HG03095 (cell line): Measurements from ENCODE around the gene KY.

ENCODE experiments used
- ATAC-seq: cut with Tn5 transposase; IDR thresholded peaks from one replicate; pipeline ENCODE4 v1.9.1; 2021; ENCODE audit warnings: moderate library complexity; ENCODE audit not compliant: unreplicated experiment

KY gene

DNA sequence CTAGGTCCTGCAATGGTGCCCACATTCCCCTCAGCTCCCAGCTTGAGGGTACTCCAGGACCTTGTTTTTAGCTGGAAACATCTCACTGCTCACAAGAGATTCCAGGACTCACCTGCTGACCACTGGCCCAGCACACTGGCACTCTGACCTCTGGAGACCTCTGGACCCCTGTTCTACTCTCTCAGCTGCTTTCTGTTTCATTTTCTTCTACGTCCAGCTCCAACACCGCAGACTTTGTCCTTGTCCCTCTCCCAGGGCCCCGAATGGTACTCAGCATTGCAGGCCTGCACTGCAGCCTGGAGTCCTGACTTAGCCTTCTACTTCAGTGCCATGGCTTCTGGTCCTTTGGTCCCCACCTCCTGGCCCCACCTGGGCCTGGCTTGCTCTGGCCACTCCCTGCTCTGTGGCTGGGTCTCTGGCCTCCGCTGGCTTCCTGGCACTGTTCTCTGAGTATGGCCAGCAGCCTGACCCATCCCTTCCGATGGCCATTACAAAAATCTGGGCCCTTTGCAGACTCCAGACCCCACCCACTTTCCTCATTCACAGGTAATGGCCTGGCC, 27.9 kb downstream of the KY start:
- no peak for ATAC-seq

DNA sequence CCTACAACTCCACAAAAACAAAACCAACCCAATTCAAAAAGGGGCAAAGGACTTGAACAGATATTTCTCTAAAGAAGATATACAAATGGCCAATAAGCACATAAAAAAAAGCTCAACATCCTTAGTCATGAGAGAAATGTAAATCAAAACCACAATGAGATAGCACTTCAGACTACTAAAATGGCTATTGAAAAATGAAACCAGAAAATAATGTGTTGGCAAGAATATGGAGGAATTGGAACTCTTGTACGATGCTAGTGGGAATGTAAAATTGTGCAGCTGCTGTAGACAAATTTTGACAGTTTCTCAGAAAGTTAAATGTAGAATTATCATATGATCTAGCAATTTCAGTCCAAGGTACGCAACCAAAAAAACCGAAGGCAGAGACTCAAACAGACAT, 29.0 kb downstream of the KY start:
- no peak for ATAC-seq

- ATAC-seq: no peak
Measured at GRCh38 chr3:134620476-134621115, 30.2 kb downstream of the KY start.

DNA sequence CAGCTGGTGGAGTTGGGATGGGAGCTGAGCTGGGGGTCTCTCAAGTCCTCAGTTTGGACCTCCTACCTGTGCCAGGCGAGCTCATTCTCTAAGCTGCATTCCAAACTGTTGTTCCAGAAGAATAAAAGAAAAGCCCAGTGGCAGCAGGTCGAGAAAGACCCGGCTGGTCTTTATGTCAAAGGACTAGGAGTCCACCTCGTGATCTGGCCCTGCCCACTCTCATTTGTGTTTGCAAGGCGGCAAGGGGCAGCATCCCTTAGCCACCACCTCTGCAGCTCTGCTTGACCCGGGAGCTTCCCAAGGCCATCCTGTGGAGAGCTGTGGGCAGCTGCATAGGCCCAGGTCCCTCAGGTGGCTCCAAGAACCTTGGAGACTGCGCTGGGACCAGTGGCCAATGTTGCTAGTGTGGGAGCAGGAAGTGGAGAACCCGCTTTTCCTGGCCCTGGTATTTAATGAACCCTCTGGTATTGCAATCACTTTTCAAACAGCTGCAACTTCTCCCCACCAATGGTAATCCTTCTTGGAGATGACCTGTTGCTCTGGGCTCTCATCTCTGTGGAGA, 30.9 kb downstream of the KY start:
- no peak for ATAC-seq

DNA sequence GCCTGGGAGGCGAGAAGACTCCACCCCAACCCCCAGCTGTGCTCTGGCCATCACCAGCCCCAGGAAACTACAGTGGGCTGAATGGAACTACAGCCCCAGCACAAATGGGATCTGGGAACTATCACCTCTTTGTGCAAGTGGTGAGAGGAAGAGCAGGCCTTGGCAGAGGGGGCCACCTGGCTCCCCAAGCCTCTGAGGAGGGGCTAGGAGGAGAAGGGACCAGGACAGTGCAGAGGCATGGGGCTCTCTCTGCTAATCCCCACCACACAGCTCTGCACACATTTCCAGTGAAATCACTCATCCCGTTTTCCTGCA, 31.6 kb downstream of the KY start:
- ATAC-seq: no peak

- no peak for ATAC-seq
Measured at GRCh38 chr3:134618478-134619300, 32.1 kb downstream of the KY start.

GRCh38 chr3:134617608-134618477, 33.0 kb downstream of the KY start:
- ATAC-seq: no peak

- no peak for ATAC-seq
Measured at GRCh38 chr3:134615743-134616142, 35.1 kb downstream of the KY start.

DNA sequence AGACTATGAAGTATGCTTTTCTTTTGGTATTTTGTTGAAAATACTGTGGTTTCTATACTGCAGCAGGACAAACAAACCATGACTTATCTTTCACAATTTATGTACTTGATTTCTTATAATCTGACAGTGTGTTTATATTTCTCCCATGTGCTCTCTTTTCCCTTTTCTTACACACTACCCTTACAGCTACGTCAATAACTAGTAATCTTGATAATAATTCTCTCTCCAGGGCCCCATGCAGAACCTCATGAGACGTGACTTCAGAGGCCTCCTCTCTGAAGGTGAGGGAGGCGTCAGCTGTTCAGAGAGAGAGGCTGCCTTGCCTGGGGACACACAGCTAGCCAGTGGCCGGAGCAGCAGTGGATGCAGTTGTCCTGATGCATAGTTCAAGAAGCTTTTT, 35.9 kb downstream of the KY start:
- no peak for ATAC-seq

DNA sequence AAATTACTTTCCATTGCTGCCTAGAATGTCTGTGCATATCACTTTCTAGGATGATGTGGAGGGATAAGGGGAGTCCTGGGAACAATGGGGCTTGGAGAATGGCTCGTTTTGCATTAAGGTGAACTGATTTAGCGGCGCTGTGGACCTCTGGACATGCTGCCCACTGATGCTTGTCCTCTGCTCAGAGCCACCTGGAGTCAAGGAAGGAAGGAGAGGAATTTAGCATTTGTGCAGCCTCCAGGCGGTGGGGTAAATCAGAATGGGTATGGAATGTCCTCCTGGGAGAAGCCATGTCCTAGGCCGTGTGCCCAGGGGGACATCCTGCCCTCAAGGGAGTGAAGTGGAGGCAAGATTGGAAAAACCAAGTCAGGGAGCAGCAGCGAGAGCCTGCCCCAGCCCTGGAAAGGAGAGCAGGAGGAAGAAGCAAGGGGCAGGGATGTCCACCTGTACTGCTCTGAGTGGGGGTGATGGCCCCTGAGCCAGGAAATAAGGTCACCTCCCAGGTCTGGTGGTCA, 37.8 kb downstream of the KY start:
- ATAC-seq: no peak

- no peak for ATAC-seq
Measured at GRCh38 chr3:134611516-134611915, 39.3 kb downstream of the KY start.

- no peak for ATAC-seq
Measured at GRCh38 chr3:134610432-134611385, 40.1 kb downstream of the KY start.

- ATAC-seq: no peak
Measured at GRCh38 chr3:134609821-134610431, 40.9 kb downstream of the KY start.

DNA sequence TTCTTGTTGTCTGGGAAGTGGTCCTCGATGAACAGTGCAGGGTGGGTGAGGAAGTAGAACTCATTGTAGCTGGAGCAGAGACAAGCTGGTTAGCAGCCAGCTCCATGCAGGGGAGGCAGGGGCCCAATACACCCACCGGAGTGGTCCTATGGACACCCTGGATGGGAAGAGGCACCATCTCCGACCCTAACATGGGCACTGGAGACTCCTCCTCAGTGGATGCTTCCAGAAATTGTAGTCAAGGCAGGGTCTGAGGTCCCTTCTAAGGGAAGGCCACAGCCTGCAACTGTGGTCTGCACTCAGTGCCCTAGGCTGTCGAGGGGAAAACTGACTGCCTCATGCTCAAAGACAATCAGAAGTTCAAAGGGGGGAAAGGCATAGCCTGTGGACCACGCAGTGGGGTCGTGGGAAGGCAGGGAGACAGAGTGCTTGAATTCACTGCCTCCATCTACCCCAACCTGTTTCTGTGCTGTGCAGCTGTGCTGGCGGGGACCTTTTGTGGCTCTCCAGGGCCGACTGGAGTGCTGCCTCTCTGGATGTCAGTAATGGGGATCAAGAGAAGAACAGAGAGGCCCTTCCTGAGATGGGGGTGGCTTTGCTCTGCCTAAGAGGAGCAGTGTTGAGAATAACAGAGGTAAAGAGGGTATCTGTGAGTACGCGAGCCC, 41.9 kb downstream of the KY start:
- no peak for ATAC-seq

GRCh38 chr3:134608023-134608770, 42.6 kb downstream of the KY start:
- ATAC-seq: no peak

- no peak for ATAC-seq
Measured at GRCh38 chr3:134607054-134608022, 43.5 kb downstream of the KY start.
